ENCODE results near the gene MBNL2.
A peak's percentile ranks its signal among the peaks of the same experiment; 100 is the strongest.

MBNL2 gene

GRCh38 chr13:97275776-97276501 is 53.8 kb downstream of the MBNL2 start:
- DNase-seq: no peak

- DNase-seq: no peak
Measured at GRCh38 chr13:97276862-97277269, 54.7 kb downstream of the MBNL2 start.

- no peak for DNase-seq
Measured at GRCh38 chr13:97278435-97279411, 56.6 kb downstream of the MBNL2 start.

DNA sequence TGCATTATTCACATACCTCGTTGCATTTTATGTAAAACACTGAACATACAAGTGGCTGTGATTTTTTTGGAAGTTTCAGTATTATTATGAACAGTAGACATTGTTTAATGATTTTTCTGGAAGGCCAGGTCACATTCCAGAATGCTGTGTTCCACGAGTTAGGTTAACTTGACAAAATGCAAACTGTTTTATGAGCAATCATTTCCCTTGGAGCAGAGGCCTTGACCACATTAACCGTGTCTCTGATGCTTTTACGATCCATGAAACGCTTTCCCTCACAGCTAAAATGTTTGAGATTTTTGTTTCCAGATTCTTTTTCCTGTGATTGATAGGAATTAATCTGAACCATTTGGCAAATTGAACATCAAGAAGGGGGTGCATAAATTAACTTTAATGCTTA is 57.8 kb downstream of the MBNL2 start:
- no peak for DNase-seq

DNA sequence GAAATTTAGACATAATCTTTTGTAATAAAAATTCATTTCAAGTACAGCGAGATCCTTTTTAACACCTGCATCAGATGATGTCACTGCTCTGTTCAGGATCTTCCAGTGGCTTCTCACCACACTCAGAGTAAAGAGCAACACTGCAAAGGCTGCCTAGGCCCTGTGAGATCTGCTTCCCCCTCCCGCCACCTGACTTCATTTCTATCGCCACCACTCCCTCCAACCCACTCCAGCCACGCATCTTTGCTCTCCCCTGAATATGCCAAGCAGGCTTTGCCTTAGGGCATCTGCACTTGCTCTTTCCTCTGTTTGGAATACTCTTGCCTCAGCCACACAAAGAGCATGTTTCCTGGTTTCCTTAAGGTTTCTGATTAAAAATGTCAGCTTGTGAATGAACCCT is 58.3 kb downstream of the MBNL2 start:
- no peak for DNase-seq

- DNase-seq: no peak
Measured at GRCh38 chr13:97281028-97281427, 58.9 kb downstream of the MBNL2 start.

GRCh38 chr13:97282705-97283104 is 60.6 kb downstream of the MBNL2 start:
- no peak for DNase-seq

- DNase-seq: no peak
Measured at GRCh38 chr13:97283888-97284287, 61.8 kb downstream of the MBNL2 start.

DNA sequence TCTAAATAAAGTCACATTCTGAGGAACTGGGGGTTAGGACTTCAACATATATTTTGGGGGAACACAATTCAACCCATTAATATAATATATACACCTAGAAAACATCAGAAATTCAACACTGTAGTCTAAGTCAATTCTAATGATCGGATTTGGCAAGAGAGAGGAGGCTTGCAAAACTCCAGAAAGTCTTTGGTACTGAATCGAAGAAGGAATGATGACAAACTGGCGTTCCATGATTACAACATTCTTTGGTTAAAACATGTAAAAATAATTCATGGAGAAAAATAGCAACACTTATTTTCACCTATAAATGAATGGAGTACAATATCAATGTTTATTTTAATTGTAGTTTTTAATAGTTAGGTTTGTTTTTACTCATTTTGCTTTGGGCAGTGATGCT is 62.4 kb downstream of the MBNL2 start:
- no peak for DNase-seq

DNA sequence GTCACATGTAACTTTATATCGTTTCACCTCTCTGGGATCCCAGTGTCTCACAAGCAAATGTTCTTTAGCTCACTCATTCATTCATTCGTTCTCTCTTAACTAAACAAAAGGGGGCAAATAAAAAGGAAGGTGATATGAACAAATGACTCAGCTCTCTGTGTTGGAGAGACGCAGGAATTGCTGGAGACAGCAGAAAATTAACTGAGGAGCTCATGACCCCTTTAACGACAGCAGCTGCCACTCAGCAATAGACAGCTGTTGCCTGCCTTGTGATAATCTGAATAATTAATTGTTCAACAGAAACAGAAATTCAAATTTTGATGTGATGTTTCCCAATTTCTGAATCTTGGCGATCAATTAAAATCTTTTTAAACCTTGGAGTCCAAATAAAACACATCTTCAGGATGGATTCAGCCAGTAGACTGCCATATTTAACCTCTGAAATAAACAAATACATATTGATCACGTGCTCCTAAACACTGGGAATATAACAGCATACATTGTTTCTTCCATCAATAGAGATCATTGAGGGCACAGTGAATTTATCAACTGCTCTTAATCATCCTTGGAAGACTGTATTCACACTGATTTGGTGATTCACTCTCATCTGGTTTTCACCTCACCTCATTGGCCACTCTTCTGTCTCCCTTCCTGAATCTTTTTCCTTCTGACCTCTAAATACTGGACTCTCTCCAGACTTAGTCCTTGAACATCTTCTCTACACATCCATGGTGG is 63.3 kb downstream of the MBNL2 start:
- DNase-seq: peak; percentile 12 to 48

DNA sequence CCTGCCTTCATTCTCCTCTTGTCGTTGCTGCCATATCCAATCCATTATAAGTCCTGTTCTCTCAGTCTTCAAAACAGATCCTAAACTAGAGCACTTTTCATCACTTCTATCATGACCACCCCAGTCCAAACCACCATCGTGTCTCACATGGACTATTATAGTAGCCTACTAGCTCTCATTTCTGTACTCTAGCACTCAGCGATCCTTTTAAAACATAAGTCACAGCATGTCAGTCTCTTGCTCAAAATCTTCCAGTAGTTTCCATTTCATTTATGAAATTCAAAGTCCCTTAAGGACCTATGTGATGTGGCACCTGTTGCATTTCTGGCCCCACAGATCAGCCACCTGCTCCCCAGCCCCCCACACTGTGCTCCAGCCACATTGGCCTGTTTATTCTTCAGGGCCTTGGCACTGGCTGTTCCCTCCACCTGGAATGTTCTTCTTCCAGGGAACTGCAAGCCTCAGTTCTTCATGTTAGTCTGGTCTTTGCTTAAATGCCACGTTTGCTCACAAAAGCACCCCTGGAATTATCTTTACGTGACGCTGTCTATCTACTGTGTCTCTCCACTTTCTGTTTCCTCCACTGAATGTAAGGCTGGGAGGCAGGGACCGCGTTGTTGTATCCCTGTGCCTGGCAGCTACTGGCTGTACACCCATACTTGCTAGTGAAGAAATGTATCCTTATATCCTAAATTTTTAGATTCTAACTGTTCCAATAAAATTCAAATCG is 64.3 kb downstream of the MBNL2 start:
- DNase-seq: no peak

DNA sequence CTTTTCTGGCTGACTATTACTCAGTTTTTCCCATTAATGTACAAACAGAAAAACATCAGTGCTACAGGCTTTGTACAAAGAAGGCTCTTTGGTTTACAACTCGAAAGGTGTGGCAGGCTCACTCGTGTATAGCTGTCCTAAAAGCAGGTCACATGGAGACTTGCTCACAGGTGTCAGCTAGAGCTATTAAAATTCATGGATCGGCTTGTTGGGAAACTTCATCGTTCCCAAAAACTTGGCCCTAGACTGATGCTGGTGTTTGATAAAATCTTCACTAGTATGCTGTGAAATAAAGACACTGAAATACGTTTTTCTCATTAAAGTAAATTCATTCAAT is 64.9 kb downstream of the MBNL2 start:
- no peak for DNase-seq

DNA sequence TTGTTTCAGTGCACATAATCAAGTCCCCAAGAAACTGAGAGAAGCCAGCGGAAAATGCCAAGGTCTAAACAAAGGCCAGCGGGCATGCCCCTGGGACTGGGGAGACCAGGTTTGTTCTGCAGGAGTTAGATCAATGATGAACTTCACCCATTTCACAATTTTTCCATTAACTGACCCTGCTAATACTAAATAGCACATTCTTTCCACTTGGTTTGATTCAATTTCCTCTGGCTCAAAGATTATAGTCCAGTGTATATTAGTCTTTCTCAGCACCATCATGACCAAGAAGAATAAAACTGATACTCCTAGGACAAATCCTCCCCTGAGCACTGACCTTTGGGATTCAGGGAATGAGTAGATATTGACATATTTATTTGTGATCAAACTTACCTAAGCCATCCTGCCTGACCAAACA is 66.4 kb downstream of the MBNL2 start:
- DNase-seq: no peak

DNA sequence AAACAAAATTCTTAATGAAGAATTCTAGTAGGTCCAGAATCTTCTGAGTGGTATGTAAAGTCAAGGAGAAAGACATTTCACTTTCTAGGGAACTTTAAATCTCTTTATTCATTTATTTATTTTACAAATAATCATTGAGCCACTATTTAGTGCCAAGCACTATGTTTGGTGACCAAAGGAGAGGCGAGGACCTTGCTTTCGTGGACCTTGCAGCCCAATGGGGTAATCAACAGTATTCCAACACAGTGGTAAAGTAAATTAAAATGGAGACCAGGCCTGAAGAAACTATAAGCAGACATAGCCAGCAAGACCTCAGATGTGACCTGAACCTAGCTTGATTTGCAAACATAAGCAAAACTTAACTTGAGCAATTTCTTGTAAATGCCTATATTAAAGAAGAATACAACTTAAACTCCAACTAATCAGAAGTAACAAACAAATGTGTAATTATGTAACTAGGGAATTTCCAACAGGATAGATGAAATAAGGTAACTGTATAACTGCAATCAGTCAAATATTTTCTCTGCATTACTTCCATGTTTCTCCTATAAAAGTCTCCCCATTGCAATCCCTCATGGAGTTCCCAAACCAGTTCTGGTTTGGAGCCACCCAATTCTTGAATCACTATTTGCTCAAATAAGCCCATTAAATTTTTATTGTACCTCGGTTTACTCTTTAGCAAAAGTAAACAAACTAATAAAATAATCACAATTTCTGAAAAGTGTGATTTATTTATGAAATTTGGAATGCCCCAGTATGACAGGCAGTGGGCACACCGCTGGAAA is 67.6 kb downstream of the MBNL2 start:
- DNase-seq: no peak

- DNase-seq: peak in 1 of 2 experiments; percentile 2
Measured at GRCh38 chr13:97295283-97296182, 73.4 kb downstream of the MBNL2 start.

DNA sequence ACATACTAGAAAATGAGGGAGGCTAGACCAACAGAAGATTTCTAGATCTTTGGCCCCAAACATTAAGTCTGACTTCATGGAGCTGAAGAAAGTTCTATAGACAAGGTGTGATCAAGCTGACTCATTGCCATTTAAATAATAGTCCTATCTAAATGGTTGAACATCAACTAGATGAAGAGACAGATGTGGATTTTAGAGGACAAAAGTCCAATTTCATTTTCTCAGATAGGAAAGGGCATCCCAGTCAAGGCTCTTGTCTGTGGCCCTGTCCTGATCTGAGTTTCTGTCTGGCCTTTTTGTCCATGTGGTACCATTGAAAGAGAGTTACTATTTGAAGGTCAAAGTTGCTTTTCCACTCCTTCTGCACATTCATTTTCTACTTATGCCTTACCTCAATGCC is 74.6 kb downstream of the MBNL2 start:
- DNase-seq: no peak

DNA sequence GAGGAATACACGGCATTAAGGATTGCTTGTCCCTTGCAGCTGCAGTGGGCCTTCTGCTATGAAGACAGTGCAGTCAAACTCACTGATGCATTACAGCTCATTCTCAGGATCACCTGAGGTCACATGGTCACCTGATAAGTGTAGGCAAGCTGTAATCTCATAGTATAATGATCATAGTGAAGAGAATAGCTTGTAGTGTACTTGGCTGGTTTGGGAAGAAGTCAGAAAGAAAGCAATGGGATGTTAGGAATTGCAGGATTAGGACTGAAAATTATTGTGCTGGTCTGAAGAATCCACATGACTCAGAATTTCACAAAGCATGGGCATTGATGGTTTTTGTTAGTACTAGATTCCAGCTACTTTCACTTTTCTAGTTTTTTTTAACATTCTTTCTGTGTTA is 76.7 kb downstream of the MBNL2 start:
- peak in 1 of 2 experiments; percentile 12 for DNase-seq

- peak; percentile 78 to 93 for DNase-seq
Measured at GRCh38 chr13:97300871-97301270, 78.7 kb downstream of the MBNL2 start.

- DNase-seq: no peak
Measured at GRCh38 chr13:97301382-97302095, 79.4 kb downstream of the MBNL2 start.

DNA sequence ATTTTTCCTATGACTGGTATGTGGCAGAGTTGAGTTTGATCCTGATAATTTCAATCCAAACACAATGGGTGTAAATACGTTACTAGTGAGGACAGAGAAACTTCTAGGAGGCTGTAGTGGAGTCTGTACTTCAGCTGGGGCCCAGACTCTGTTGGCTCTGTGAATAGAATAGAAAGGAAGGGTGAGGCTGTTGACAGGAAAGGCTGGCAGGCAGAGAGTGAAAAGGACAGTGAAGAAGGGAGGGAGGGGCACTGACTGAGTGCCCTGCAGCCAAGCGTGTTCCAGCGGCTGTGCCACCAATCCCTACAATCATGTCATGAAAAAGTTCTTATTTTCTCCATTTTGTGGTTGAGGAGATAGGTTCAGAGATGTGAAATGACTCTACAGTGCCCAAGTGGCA is 80.5 kb downstream of the MBNL2 start:
- DNase-seq: no peak

Data from NCI-H524 (cell line).